ENCODE data around the gene MALT1. TPM values are rescaled to one million over a fixed set of nuclear protein-coding genes. Genes with fewer than 3 reads are reported as not detected.

Gene MALT1
- total RNA-seq, 6 donors from 2014 or later, result 17.1 to 29.3 (median 24.6) TPM

DNA sequence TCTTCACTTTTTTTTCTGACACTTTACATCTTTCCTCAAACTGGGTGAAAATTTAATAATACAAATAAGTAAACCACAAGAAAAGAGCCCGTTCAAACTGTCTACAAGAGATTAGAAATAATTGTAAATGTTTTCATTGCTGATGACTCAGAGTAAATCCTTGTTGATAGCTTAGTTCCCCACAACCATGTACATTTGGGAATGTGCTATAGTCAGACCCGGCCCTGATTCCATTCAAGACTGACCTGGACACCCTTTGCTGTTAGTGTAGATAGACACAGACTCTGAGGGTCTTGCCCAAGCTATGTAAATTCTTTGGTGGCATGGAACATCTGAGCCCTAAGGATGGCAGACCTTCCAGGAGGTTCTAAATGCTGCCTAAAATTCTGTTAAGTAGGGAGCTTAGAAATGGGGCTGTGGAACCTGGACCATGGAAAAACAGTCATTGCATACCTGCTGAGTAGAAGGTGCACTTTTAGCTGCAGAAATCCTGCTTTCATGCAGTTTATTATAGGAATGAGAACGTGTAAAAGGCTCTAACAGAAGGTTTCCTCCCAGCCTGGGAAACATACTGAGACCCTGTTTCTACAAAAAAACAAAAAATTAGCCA is 3.7 kb downstream of the MALT1 start:
- H3K27me3 ChIP-seq, result no peaks in the 10 kb centered on the region
- no peak overlapping the region for H3K4me3 ChIP-seq
- H3K36me3 ChIP-seq, result no peaks in the 10 kb centered on the region
- WGBS, 2 donors, result 65 to 78% methylated on average over 3 of the region's 3 CpGs
- H3K9me3 ChIP-seq, result no peaks in the 10 kb centered on the region
- DNase-seq, result no peak
- TF ChIP-seq, protein P1, sequence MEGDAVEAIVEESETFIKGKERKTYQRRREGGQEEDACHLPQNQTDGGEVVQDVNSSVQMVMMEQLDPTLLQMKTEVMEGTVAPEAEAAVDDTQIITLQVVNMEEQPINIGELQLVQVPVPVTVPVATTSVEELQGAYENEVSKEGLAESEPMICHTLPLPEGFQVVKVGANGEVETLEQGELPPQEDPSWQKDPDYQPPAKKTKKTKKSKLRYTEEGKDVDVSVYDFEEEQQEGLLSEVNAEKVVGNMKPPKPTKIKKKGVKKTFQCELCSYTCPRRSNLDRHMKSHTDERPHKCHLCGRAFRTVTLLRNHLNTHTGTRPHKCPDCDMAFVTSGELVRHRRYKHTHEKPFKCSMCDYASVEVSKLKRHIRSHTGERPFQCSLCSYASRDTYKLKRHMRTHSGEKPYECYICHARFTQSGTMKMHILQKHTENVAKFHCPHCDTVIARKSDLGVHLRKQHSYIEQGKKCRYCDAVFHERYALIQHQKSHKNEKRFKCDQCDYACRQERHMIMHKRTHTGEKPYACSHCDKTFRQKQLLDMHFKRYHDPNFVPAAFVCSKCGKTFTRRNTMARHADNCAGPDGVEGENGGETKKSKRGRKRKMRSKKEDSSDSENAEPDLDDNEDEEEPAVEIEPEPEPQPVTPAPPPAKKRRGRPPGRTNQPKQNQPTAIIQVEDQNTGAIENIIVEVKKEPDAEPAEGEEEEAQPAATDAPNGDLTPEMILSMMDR (IDR thresholded peaks at IDR 0.05), result no peak
- TF ChIP-seq POLR2AphosphoS5 (IDR thresholded peaks at IDR 0.05) (no peak), EP300 (IDR thresholded peaks at IDR 0.05) (no peak), POLR2A (IDR thresholded peaks at IDR 0.05) (no peak)
- peaks cover 8 to 27% (median 14%) of the 10 kb centered on the region in 4 donors for H3K4me1 ChIP-seq
- no peak overlapping the region for H3K27ac ChIP-seq
- no peak for ATAC-seq (ENCODE audit: low FRiP score in 2 of 2)

DNA sequence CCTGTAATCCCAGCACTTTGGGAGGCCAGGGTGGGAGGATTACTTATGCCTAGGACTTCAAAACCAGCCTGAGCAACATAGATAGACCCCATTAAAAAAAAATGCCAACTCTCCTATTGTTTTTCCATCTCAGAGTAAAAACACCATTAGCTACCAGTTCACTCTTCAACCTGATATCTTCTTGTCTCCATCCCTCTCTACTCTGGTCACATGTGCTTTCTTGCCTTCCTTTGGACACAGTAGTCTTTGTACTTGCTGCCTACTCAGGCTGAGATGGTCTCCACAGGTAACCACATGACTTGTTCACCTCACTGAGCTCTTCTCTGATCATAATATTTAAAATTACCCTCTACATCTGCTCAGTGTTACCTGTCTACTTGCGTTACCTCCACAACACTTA is 5.0 kb downstream of the MALT1 start:
- H3K9me3 ChIP-seq, result no peaks in the 10 kb centered on the region
- no peaks in the 10 kb centered on the region for H3K27me3 ChIP-seq
- DNase-seq, result no peak
- TF ChIP-seq, protein P1 (IDR thresholded peaks at IDR 0.05), result no peak
- TF ChIP-seq POLR2A (IDR thresholded peaks at IDR 0.05) (no peak), EP300 (IDR thresholded peaks at IDR 0.05) (no peak), POLR2AphosphoS5 (IDR thresholded peaks at IDR 0.05) (no peak)
- 97 to 100% methylated on average over 1 of the region's 1 CpG for WGBS, 2 donors
- peaks cover 0 to 17% (median 8%) of the 10 kb centered on the region in 4 donors for H3K4me1 ChIP-seq
- H3K27ac ChIP-seq, result no peak overlapping the region
- no peak overlapping the region for H3K4me3 ChIP-seq
- ATAC-seq (ENCODE audit: low FRiP score in 2 of 2), result no peak
- peaks cover 0 to 3% (median 0%) of the 10 kb centered on the region in 4 donors for H3K36me3 ChIP-seq

DNA sequence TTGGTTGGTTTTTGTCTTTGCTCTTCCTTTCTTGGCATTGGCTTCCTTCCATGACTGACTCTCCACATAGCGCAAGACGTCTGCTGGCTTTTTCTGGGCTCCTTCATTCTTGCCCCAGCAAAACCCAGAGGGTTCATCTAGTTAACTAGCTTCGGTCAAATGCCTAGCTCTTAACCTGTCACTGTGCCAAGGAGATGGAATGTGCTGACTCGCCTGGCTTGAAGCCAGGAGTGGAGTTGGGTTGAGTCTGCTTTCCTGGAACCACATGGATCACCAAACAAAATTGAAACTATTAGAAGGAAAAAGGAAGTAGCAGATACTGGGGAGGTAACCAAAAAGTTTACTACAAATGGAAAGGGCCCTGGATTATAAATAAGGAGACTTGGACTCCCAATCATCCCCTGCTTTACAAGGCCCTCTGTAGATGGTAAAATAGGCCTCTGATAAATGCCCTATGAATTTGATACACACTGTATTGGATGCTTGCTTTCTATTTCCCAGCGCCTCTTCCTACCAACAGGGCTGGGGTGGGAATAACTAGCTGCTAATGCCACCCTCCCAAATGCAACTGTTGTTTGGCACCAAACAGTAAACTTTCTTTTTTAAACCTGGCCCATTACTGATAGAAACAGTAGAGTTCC is 11.3 kb downstream of the MALT1 start:
- H3K4me3 ChIP-seq, result no peak overlapping the region
- H3K27ac ChIP-seq, result peak overlapping the region in 1 of 4 donors; percentile 23
- H3K36me3 ChIP-seq, result peaks cover 0 to 24% (median 2%) of the 10 kb centered on the region in 4 donors
- WGBS, 2 donors, result 65 to 76% methylated on average over 5 of the region's 5 CpGs
- ATAC-seq (ENCODE audit: low FRiP score in 2 of 2), result peak in 1 of 2 donors; percentile 32
- H3K9me3 ChIP-seq, result no peaks in the 10 kb centered on the region
- peaks cover 0 to 10% (median 7%) of the 10 kb centered on the region in 4 donors for H3K4me1 ChIP-seq
- peak in 1 of 2 donors; percentile 54 for DNase-seq
- TF ChIP-seq EP300 (IDR thresholded peaks at IDR 0.05) (no peak), POLR2AphosphoS5 (IDR thresholded peaks at IDR 0.05) (no peak), POLR2A (IDR thresholded peaks at IDR 0.05) (no peak)
- TF ChIP-seq, protein P1 (IDR thresholded peaks at IDR 0.05), result no peak
- H3K27me3 ChIP-seq, result no peaks in the 10 kb centered on the region

DNA sequence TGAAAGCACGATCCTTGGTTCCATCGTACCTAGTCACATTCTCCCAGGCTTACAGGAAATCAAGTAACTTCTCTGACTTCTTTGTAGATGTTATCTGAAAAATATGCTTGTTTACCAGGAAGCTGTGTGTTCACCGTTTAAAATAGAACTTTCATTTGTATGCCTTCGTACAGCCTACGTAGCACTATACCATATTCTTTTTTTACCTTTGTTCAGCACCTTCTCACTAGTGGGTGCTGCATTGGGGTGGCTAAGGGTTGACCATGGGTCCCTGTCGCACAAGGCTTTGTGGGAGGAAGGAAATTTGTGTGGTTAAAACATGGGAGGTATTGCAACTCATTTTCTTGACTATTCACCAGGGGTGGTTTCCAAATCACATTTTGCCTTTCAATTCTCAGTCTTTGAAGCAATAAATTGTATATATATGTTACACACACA is 16.6 kb downstream of the MALT1 start:
- no peak for ATAC-seq (ENCODE audit: low FRiP score in 2 of 2)
- no peak for DNase-seq
- peaks cover 0 to 8% (median under 1%) of the 10 kb centered on the region in 4 donors for H3K4me1 ChIP-seq
- TF ChIP-seq, protein P1 (IDR thresholded peaks at IDR 0.05), result no peak
- no peak for TF ChIP-seq POLR2A (IDR thresholded peaks at IDR 0.05)
- TF ChIP-seq POLR2AphosphoS5 (IDR thresholded peaks at IDR 0.05), result no peak
- TF ChIP-seq EP300 (IDR thresholded peaks at IDR 0.05), result no peak
- no peak overlapping the region for H3K4me3 ChIP-seq
- 43 to 46% methylated on average over 6 of the region's 6 CpGs for WGBS, 2 donors
- no peaks in the 10 kb centered on the region for H3K27me3 ChIP-seq
- H3K9me3 ChIP-seq, result no peaks in the 10 kb centered on the region
- H3K27ac ChIP-seq, result peak overlapping the region in 2 of 4 donors; percentile 13 to 31
- peaks cover 0 to 17% (median 2%) of the 10 kb centered on the region in 4 donors for H3K36me3 ChIP-seq
